Chondrocyte (in vitro differentiated cells): ENCODE measurements around the gene DMKN. TPM values are rescaled to one million over a fixed set of nuclear protein-coding genes. Genes with fewer than 3 reads are reported as not detected.

Experiments used
- DNase-seq: peaks from one replicate; pipeline ENCODE4 v3.0.0; 2021; ENCODE audit warnings: mixed read lengths, low spot score
- H3K27ac Mint-ChIP-seq: one replicate; pipeline ENCODE4 v1.8.0; 2021; ENCODE audit warnings: mild to moderate bottlenecking, moderate library complexity, mixed read lengths; ENCODE audit not compliant: unreplicated experiment
- H3K27me3 Mint-ChIP-seq: 2 replicates; pipeline ENCODE4 v1.8.0; 2021; ENCODE audit warnings: low read depth, mixed read lengths
- H3K36me3 Mint-ChIP-seq: 2 replicates; pipeline ENCODE4 v1.8.0; 2021; ENCODE audit warnings: low read depth, mixed read lengths
- H3K4me1 Mint-ChIP-seq: 2 replicates; pipeline ENCODE4 v1.8.0; 2021; ENCODE audit warnings: low read depth, mild to moderate bottlenecking, mixed read lengths
- H3K4me3 Mint-ChIP-seq: one replicate; pipeline ENCODE4 v1.8.0; 2021; ENCODE audit warnings: mild to moderate bottlenecking, moderate library complexity, mixed read lengths; ENCODE audit not compliant: unreplicated experiment
- H3K9me3 Mint-ChIP-seq: 2 replicates; pipeline ENCODE4 v1.8.0; 2021; ENCODE audit warnings: low read depth, mixed read lengths
- CTCF ChIP-seq: fragments of 200-600 bp; sonication (generic); IDR thresholded peaks from 2 replicates; pipeline ENCODE4 v1.5.0; 2021; ENCODE audit warnings: antibody characterized with exemption, mild to moderate bottlenecking, moderate library complexity
- total RNA-seq: library from RNA; stranded (reverse); gene quantifications from 3 replicates; pipeline ENCODE4 v1.2.1, GENCODE V29; 2021

The DMKN gene
- total RNA-seq, 1 donor from 2014 or later = 2.1 TPM

GRCh38 chr19:35508129-35508528, 5.3 kb downstream of the DMKN start:
- Mint-ChIP-seq H3K36me3 (no peaks in the 10 kb centered on the region), H3K27me3 (peaks cover 74% of the 10 kb centered on the region), H3K9me3 (no peaks in the 10 kb centered on the region), H3K27ac (no peak overlapping the region), H3K4me3 (no peak overlapping the region), H3K4me1 (peaks cover 14% of the 10 kb centered on the region)
- no peak for TF ChIP-seq CTCF
- no peak for DNase-seq

- no peaks in the 10 kb centered on the region for H3K9me3 Mint-ChIP-seq
- H3K4me3 Mint-ChIP-seq = no peak overlapping the region
- no peak for DNase-seq
- H3K27me3 Mint-ChIP-seq = peaks cover 76% of the 10 kb centered on the region
- H3K36me3 Mint-ChIP-seq = no peaks in the 10 kb centered on the region
- peaks cover 14% of the 10 kb centered on the region for H3K4me1 Mint-ChIP-seq
- no peak for TF ChIP-seq CTCF
- H3K27ac Mint-ChIP-seq = no peak overlapping the region
Measured at GRCh38 chr19:35507561-35507960, 5.9 kb downstream of the DMKN start.

GRCh38 chr19:35506011-35506410, 7.4 kb downstream of the DMKN start:
- Mint-ChIP-seq H3K4me1 (peaks cover 14% of the 10 kb centered on the region), H3K27me3 (peaks cover 74% of the 10 kb centered on the region), H3K27ac (no peak overlapping the region), H3K9me3 (no peaks in the 10 kb centered on the region), H3K36me3 (no peaks in the 10 kb centered on the region), H3K4me3 (no peak overlapping the region)
- TF ChIP-seq CTCF = no peak
- no peak for DNase-seq

- no peak for TF ChIP-seq CTCF
- Mint-ChIP-seq H3K36me3 (no peaks in the 10 kb centered on the region), H3K27me3 (peaks cover 61% of the 10 kb centered on the region), H3K9me3 (no peaks in the 10 kb centered on the region), H3K4me3 (no peak overlapping the region), H3K4me1 (no peaks in the 10 kb centered on the region), H3K27ac (no peak overlapping the region)
- DNase-seq = no peak
Measured at GRCh38 chr19:35502751-35503150, 10.7 kb downstream of the DMKN start.

- H3K27ac Mint-ChIP-seq = no peak overlapping the region
- no peaks in the 10 kb centered on the region for H3K9me3 Mint-ChIP-seq
- TF ChIP-seq CTCF = no peak
- peaks cover 58% of the 10 kb centered on the region for H3K27me3 Mint-ChIP-seq
- H3K4me1 Mint-ChIP-seq = no peaks in the 10 kb centered on the region
- H3K4me3 Mint-ChIP-seq = no peak overlapping the region
- no peaks in the 10 kb centered on the region for H3K36me3 Mint-ChIP-seq
- DNase-seq = no peak
Measured at GRCh38 chr19:35501684-35502083, 11.8 kb downstream of the DMKN start.
